Large intestine (tissue), 3 donors: ENCODE results near the gene ARHGAP26. TPM values are rescaled to one million over a fixed set of nuclear protein-coding genes. Genes with fewer than 3 reads are reported as not detected.

Experiments
- DNase-seq, 2 donors: peaks; one replicate each; pipeline versions ENCODE4 v3.0.0 to v3.0.0-alpha.2; 2013
- H3K27ac ChIP-seq: one replicate; pipeline ENCODE4 v1.5.1; 2013; ENCODE audit warnings: low read length
- H3K27me3 ChIP-seq: 2 replicates; pipeline ENCODE4 v1.6.1; 2013; ENCODE audit warnings: low read length; ENCODE audit not compliant: control insufficient read depth, insufficient read depth
- H3K36me3 ChIP-seq: 2 replicates; pipeline ENCODE4 v1.6.1; 2013; ENCODE audit warnings: low read length; ENCODE audit not compliant: control insufficient read depth, insufficient read depth
- H3K4me1 ChIP-seq: one replicate; pipeline ENCODE4 v1.6.1; 2013; ENCODE audit warnings: low read length; ENCODE audit not compliant: control insufficient read depth, insufficient read depth
- H3K4me3 ChIP-seq: one replicate; pipeline ENCODE4 v1.5.1; 2013; ENCODE audit warnings: low read length
- H3K9me3 ChIP-seq: one replicate; pipeline ENCODE4 v1.6.1; 2013; ENCODE audit warnings: mild to moderate bottlenecking, low read depth, low read length, moderate library complexity; ENCODE audit not compliant: control insufficient read depth
- WGBS: methylation state at CpG from one replicate; pipeline ENCODE4 v1.1.5; 2013; ENCODE audit warnings: low lambda C conversion rate; ENCODE audit not compliant: insufficient coverage; 5-methylcytosine and 5-hydroxymethylcytosine counted together
- polyA plus RNA-seq: library from polyadenylated mRNA; unstranded; fragments of 120-200 nt; gene quantifications from one replicate; pipeline ENCODE4 v1.2.1, GENCODE V29; 2013

Gene ARHGAP26
- polyA plus RNA-seq, 1 donor: 31.8 TPM

- WGBS: 86% methylated on average over 2 of the region's 3 CpGs
- no peaks in the 10 kb centered on the region for H3K9me3 ChIP-seq
- H3K27ac ChIP-seq: no peak overlapping the region
- H3K4me3 ChIP-seq: no peak overlapping the region
- H3K27me3 ChIP-seq: no peaks in the 10 kb centered on the region
- no peak for DNase-seq
- peaks cover 43% of the 10 kb centered on the region for H3K4me1 ChIP-seq
- no peaks in the 10 kb centered on the region for H3K36me3 ChIP-seq
These were observed 79.3 kb downstream of the ARHGAP26 start for GRCh38 chr5:142849466-142849865.

GRCh38 chr5:142849880-142850279, 79.7 kb downstream of the ARHGAP26 start:
- no peaks in the 10 kb centered on the region for H3K27me3 ChIP-seq
- DNase-seq: no peak
- H3K9me3 ChIP-seq: no peaks in the 10 kb centered on the region
- H3K4me1 ChIP-seq: peaks cover 42% of the 10 kb centered on the region
- no peaks in the 10 kb centered on the region for H3K36me3 ChIP-seq
- WGBS: no CpG with 5 or more reads among the region's 3 CpGs
- H3K27ac ChIP-seq: no peak overlapping the region
- no peak overlapping the region for H3K4me3 ChIP-seq

- DNase-seq: no peak
- Histone ChIP-seq H3K27ac (peak overlapping the region; percentile 49), H3K36me3 (no peaks in the 10 kb centered on the region), H3K4me1 (peaks cover 26% of the 10 kb centered on the region), H3K27me3 (no peaks in the 10 kb centered on the region), H3K4me3 (no peak overlapping the region), H3K9me3 (no peaks in the 10 kb centered on the region)
- 80% methylated on average over 2 of the region's 4 CpGs for WGBS
These were observed 81.6 kb downstream of the ARHGAP26 start for GRCh38 chr5:142851731-142852130.

- DNase-seq: peak; percentile 79 to 89
- 100% methylated on average over 1 of the region's 8 CpGs for WGBS
These were observed 82.4 kb downstream of the ARHGAP26 start for GRCh38 chr5:142852416-142853198.

GRCh38 chr5:142853682-142854081, 83.5 kb downstream of the ARHGAP26 start:
- Histone ChIP-seq H3K27me3 (no peaks in the 10 kb centered on the region), H3K9me3 (no peaks in the 10 kb centered on the region), H3K4me1 (peaks cover 35% of the 10 kb centered on the region), H3K27ac (peak overlapping the region; percentile 61), H3K4me3 (no peak overlapping the region), H3K36me3 (no peaks in the 10 kb centered on the region)
- DNase-seq: no peak
- WGBS: 100% methylated on average over 2 of the region's 4 CpGs

More at GRCh38 chr5:142852416-142853198, 82.4 kb downstream of the ARHGAP26 start:
- Histone ChIP-seq H3K4me3 (no peak overlapping the region), H3K36me3 (no peaks in the 10 kb centered on the region), H3K27ac (peak overlapping the region; percentile 61), H3K9me3 (no peaks in the 10 kb centered on the region), H3K27me3 (no peaks in the 10 kb centered on the region), H3K4me1 (peaks cover 31% of the 10 kb centered on the region)

GRCh38 chr5:142856269-142856782, 86.1 kb downstream of the ARHGAP26 start:
- Histone ChIP-seq H3K4me3 (no peak overlapping the region), H3K27me3 (no peaks in the 10 kb centered on the region), H3K9me3 (no peaks in the 10 kb centered on the region), H3K36me3 (no peaks in the 10 kb centered on the region), H3K4me1 (peaks cover 45% of the 10 kb centered on the region), H3K27ac (no peak overlapping the region)
- no peak for DNase-seq
- WGBS: no CpG with 5 or more reads among the region's 6 CpGs

- Histone ChIP-seq H3K4me1 (peaks cover 41% of the 10 kb centered on the region), H3K9me3 (no peaks in the 10 kb centered on the region), H3K27ac (peak overlapping the region; percentile 20), H3K27me3 (no peaks in the 10 kb centered on the region), H3K4me3 (no peak overlapping the region), H3K36me3 (no peaks in the 10 kb centered on the region)
- peak in 1 of 2 donors; percentile 61 for DNase-seq
- 0% methylated on average over 1 of the region's 4 CpGs for WGBS
These were observed 87.2 kb downstream of the ARHGAP26 start for GRCh38 chr5:142857405-142857804.

GRCh38 chr5:142859037-142859436, 88.9 kb downstream of the ARHGAP26 start:
- no CpG with 5 or more reads among the region's 2 CpGs for WGBS
- Histone ChIP-seq H3K27me3 (no peaks in the 10 kb centered on the region), H3K4me3 (no peak overlapping the region), H3K36me3 (no peaks in the 10 kb centered on the region), H3K4me1 (peaks cover 34% of the 10 kb centered on the region), H3K9me3 (no peaks in the 10 kb centered on the region), H3K27ac (no peak overlapping the region)
- DNase-seq: no peak

- no peak overlapping the region for H3K4me3 ChIP-seq
- H3K4me1 ChIP-seq: peaks cover 38% of the 10 kb centered on the region
- H3K27me3 ChIP-seq: no peaks in the 10 kb centered on the region
- no peaks in the 10 kb centered on the region for H3K36me3 ChIP-seq
- H3K27ac ChIP-seq: no peak overlapping the region
- no peaks in the 10 kb centered on the region for H3K9me3 ChIP-seq
- no CpG with 5 or more reads among the region's 2 CpGs for WGBS
- no peak for DNase-seq
These were observed 90.1 kb downstream of the ARHGAP26 start for GRCh38 chr5:142860270-142860669.

- no peak overlapping the region for H3K4me3 ChIP-seq
- H3K27me3 ChIP-seq: no peaks in the 10 kb centered on the region
- H3K4me1 ChIP-seq: peaks cover 43% of the 10 kb centered on the region
- peak in 1 of 2 donors; percentile 55 for DNase-seq
- no peak overlapping the region for H3K27ac ChIP-seq
- H3K9me3 ChIP-seq: no peaks in the 10 kb centered on the region
- H3K36me3 ChIP-seq: no peaks in the 10 kb centered on the region
- no CpG with 5 or more reads among the region's 7 CpGs for WGBS
These were observed 90.8 kb downstream of the ARHGAP26 start for GRCh38 chr5:142861011-142861410.
